Lung (tissue), 12 donors: ENCODE results near the gene SULT1A2. TPM values are rescaled to one million over a fixed set of nuclear protein-coding genes. Genes with fewer than 3 reads are reported as not detected.
"Not testable (repeated sequence)": the region's sequence is repeated elsewhere in the genome, so short reads cannot be mapped to it uniquely, and the experiment has no call there.

Experiments used
- ATAC-seq: fragments of 200-7000 bp; cut with Tn5 transposase; one replicate; pipeline ENCODE4 v1.9.1; 2020; ENCODE audit warnings: moderate number of reproducible peaks; ENCODE audit not compliant: insufficient read depth, low FRiP score
- DNase-seq, 3 donors: peaks; one replicate each; pipeline ENCODE4 v3.0.0-alpha.2; 2013 to 2017
- H3K27ac ChIP-seq, 2 donors: one replicate each; pipeline ENCODE4 v1.5.1; 2013; ENCODE audit warnings: mild to moderate bottlenecking in 2 of 2, moderate library complexity in 2 of 2, control low read depth in 1 of 2, inconsistent platforms in 1 of 2, low read depth in 1 of 2, low read length in 1 of 2
- H3K27me3 ChIP-seq, 3 donors: one replicate each; pipeline ENCODE4 v1.5.1; 2013; ENCODE audit warnings: low read length in 2 of 3; ENCODE audit not compliant: control insufficient read depth in 3 of 3, insufficient read depth in 3 of 3
- H3K36me3 ChIP-seq, 4 donors: one replicate each; pipeline ENCODE4 v1.5.1; 2013; ENCODE audit warnings: low read length in 4 of 4, mild to moderate bottlenecking in 1 of 4, moderate library complexity in 1 of 4; ENCODE audit not compliant: control insufficient read depth in 4 of 4, insufficient read depth in 4 of 4
- H3K4me1 ChIP-seq, 5 donors: one replicate each; pipeline ENCODE4 v1.5.1; 2013; ENCODE audit warnings: low read length in 5 of 5, mild to moderate bottlenecking in 2 of 5, moderate library complexity in 1 of 5; ENCODE audit not compliant: control insufficient read depth in 5 of 5, insufficient read depth in 5 of 5
- H3K4me3 ChIP-seq: one replicate; pipeline ENCODE4 v1.5.1; 2013; ENCODE audit warnings: mild to moderate bottlenecking, control low read depth, moderate library complexity
- H3K9ac ChIP-seq, 2 donors: one replicate each; pipeline ENCODE4 v1.5.1; 2013; ENCODE audit warnings: low read length in 2 of 2, control low read depth in 1 of 2; ENCODE audit not compliant: insufficient read depth in 1 of 2
- H3K9me3 ChIP-seq, 4 donors: one replicate each; pipeline ENCODE4 v1.5.1; 2013; ENCODE audit warnings: low read length in 3 of 4, mild to moderate bottlenecking in 1 of 4, moderate library complexity in 1 of 4; ENCODE audit not compliant: control insufficient read depth in 4 of 4, insufficient read depth in 3 of 4
- WGBS, 2 donors: extraction: QIAGEN DNeasy Blood & Tissue Kit; methylation state at CpG; one replicate each; pipeline ENCODE4 v1.1.7; 2013; 5-methylcytosine and 5-hydroxymethylcytosine counted together
- polyA plus RNA-seq, 2 donors: library from polyadenylated mRNA; stranded (reverse); fragments of 200-250 nt; gene quantifications; one replicate each; pipeline ENCODE4 v1.2.1, GENCODE V29; 2013
- total RNA-seq, 2 donors: library from RNA; depleted of rRNA in 1 of 2; stranded (reverse); fragments of >200 nt in 1 of 2; gene quantifications; one replicate each; pipeline ENCODE4 v1.2.1, GENCODE V29; 2014 to 2021
- TF ChIP-seq, protein P1 (sequence below): IDR thresholded peaks from 2 replicates; pipeline ENCODE4 v1.5.1; 2012; ENCODE audit warnings: mild to moderate bottlenecking; ENCODE audit errors: control extremely low read depth, extremely low read depth
- donor health status: control.
- donor health status: control.
- donor health status: Bipolar disorder and iron deficiency.
- donor health status: healthy.
- donor health status: DM: yes; HTN: yes; CAD: no.

SULT1A2 gene
- total and polyA plus RNA-seq, 4 donors = 3.7 to 14.2 (median 6.1) TPM

DNA sequence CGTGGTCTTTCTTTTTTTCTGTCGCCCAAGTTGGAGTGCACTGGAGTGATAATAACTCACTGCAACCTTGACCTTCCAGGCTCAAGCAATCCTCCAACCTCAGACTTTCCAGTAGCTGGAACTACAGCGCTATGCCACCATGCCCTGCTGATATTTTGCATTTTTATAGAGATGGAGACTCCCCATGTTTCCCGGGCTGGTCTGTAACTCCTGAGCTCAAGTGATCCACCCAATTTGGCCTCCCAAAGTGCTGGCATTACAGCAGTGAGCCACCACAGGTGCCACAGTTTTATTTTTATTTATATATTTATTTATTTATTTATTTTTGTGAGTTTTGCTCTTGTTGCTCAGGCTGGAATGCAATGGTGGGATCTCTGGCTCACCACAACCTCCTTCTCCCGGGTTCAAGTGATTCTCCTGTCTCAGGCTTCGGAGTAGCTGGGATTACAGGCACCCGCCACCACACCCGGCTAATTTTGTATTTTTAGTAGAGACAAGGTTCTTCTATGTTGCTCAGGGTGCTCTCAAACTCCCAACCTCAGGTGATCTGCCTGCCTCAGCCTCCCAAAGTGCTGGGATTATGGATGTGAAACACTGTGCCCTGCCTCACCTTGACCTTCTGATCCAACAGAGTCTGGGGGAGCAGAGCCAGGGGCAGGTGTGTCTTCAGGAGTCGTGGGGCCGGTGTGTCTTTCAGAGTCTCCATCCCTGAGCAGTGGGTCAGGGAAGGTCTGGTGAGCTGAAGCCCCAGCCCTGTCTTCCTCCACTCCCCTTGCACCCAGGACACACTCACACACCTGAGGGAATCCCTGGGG, 11.0 kb upstream of the SULT1A2 start:
- H3K9ac ChIP-seq, H3K4me3 ChIP-seq, ATAC-seq, H3K9me3 ChIP-seq, H3K27me3 ChIP-seq, DNase-seq: not testable (repeated sequence)
- peaks cover 0 to 24% (median 10%) of the 10 kb centered on the region in 5 donors for H3K4me1 ChIP-seq
- WGBS, 2 donors = 92 to 95% methylated on average over 10 of the region's 10 CpGs
- peak overlapping the region in 1 of 2 donors; percentile 4 for H3K27ac ChIP-seq
- H3K36me3 ChIP-seq = peaks cover 0 to 17% (median 0%) of the 10 kb centered on the region in 4 donors

DNA sequence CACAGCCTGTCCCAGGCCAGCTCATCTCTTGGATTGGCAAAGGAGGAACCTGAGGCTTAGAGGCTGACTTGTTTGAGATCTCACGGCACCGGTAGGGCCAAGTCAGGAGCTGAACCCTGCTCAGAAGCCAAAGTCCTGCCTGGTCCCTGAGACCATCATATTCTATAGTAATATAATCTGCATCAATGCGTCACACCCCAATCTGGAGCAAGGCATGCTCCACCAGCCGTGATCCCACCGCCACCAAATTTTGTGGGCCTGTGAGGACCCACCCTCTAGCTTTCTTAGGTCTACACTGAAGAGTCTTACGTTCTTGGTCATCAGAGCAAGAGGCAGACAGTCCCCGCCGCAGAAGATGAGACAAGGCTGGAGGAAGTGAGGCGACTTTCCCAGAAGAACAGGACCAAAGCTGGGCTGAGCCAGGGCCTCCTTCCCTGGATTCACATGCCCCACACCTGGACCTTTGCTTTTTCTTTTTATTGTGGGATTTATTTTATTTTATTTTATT, 10.3 kb upstream of the SULT1A2 start:
- TF ChIP-seq, protein P1, sequence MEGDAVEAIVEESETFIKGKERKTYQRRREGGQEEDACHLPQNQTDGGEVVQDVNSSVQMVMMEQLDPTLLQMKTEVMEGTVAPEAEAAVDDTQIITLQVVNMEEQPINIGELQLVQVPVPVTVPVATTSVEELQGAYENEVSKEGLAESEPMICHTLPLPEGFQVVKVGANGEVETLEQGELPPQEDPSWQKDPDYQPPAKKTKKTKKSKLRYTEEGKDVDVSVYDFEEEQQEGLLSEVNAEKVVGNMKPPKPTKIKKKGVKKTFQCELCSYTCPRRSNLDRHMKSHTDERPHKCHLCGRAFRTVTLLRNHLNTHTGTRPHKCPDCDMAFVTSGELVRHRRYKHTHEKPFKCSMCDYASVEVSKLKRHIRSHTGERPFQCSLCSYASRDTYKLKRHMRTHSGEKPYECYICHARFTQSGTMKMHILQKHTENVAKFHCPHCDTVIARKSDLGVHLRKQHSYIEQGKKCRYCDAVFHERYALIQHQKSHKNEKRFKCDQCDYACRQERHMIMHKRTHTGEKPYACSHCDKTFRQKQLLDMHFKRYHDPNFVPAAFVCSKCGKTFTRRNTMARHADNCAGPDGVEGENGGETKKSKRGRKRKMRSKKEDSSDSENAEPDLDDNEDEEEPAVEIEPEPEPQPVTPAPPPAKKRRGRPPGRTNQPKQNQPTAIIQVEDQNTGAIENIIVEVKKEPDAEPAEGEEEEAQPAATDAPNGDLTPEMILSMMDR = no peak
- H3K9me3 ChIP-seq = no peaks in the 10 kb centered on the region
- no peak for ATAC-seq
- DNase-seq = no peak
- no peaks in the 10 kb centered on the region for H3K27me3 ChIP-seq
- 98 to 99% methylated on average over 9 of the region's 9 CpGs for WGBS, 2 donors
- no peak overlapping the region for H3K9ac ChIP-seq
- H3K27ac ChIP-seq = no peak overlapping the region
- H3K4me1 ChIP-seq = peaks cover 0 to 24% (median 10%) of the 10 kb centered on the region in 5 donors
- H3K4me3 ChIP-seq = no peak overlapping the region
- H3K36me3 ChIP-seq = peaks cover 0 to 17% (median 0%) of the 10 kb centered on the region in 4 donors

DNA sequence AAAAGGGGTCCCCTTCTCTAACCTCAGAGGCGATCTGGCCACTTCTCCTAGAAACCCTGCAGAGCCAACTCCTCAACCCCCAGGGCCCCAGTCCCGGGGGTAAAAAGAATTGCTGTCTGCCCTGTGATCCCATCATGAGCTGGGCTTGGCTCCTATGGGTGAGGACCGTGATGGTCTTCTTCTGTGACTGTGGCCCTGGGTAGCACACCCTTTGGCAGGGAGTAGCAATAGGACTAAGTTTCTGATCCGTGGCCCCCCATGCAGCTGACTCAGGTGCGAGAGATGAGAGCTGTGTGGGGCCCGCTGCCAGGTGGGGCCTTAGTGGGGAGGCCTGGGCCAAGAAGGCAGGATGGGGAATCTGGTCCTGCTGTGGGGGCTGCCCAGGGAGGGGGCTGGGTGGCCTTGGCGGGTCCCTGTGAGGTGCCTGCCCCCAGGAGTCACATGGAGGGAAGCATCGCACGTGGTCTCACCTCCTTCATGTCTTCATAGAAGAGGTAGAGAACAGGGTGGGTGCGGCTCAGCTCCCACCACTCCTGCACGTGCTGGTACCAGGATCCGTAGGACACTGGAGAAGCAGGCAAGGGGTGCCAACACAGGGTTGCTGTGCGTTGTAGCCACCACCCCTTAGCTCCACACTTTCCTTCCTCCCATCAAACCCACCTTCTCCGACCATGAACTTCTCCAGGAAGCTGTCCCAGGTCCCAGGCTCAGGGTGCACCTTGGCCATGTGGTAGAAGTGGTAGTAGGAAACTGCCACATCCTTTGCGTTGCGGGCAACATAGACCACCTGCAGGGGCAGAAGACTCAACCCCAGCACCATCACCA, 9.7 kb upstream of the SULT1A2 start:
- TF ChIP-seq, protein P1 = no peak
- no peak for DNase-seq
- Histone ChIP-seq H3K9ac (no peak overlapping the region), H3K9me3 (no peaks in the 10 kb centered on the region), H3K27me3 (no peaks in the 10 kb centered on the region), H3K36me3 (peaks cover 0 to 17% (median 0%) of the 10 kb centered on the region in 4 donors), H3K4me1 (peaks cover 0 to 24% (median 10%) of the 10 kb centered on the region in 5 donors), H3K27ac (no peak overlapping the region), H3K4me3 (no peak overlapping the region)
- 94 to 95% methylated on average over 16 of the region's 16 CpGs for WGBS, 2 donors
- no peak for ATAC-seq

DNA sequence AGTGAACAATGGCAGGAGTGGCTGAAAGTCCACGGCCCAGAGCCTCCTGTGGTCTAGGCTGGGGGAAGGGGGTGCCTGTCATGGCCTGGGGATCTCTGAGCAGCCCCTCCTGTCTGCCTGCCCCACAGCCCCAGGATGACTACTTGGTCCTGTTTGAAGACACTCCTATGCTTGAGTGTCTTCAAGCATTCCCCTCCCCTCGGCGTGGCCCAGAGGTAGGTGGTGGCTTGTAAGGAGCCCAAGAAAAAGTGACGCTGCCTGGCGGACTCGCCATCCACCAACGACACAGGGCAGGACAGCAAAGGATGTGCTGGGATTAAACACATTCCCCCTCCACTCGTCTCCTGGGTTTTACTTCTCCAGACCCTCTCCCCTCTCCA, 7.3 kb upstream of the SULT1A2 start:
- Histone ChIP-seq H3K4me1 (peaks cover 0 to 8% (median 2%) of the 10 kb centered on the region in 5 donors), H3K27ac (peak overlapping the region in 1 of 2 donors; percentile 0), H3K4me3 (no peak overlapping the region), H3K27me3 (no peaks in the 10 kb centered on the region), H3K36me3 (peaks cover 0 to 17% (median 0%) of the 10 kb centered on the region in 4 donors), H3K9me3 (no peaks in the 10 kb centered on the region), H3K9ac (no peak overlapping the region)
- 76 to 80% methylated on average over 8 of the region's 8 CpGs for WGBS, 2 donors
- ATAC-seq (no peak), DNase-seq (no peak)
- TF ChIP-seq, protein P1 = no peak
